ENCODE results near the gene UBE2E3.

UBE2E3 gene

DNA sequence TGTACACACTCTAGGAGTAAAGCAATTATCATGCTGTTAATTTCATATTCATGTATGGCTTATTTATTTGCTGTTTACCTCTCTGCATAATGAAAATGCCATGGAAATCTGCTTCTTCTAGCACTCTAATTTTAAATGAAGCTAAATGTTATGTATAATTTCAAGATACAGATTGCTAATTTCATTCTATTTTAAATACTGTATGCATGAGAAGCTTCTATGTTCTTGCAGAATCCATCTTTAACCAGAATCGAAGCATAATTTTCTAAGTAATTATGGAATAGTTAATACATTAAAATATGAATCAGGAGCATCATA lies 127.2 kb downstream of the UBE2E3 start:
- Histone ChIP-seq H3K4me1 (ENCODE audit: insufficient read depth, low read length) (peaks cover 35% of the 10 kb centered on the region), H3K9ac (ENCODE audit: low read depth, low read length) (no peak overlapping the region), H3K4me3 (ENCODE audit: low read depth in 1 of 2, low read length in 2 of 2) (no peak overlapping the region), H2AFZ (ENCODE audit: low read depth, low read length) (no peak overlapping the region), H3K9me3 (ENCODE audit: insufficient read depth, low read length, severe bottlenecking) (no peaks in the 10 kb centered on the region), H3K27me3 (ENCODE audit: insufficient read depth, low read length, poor library complexity) (no peaks in the 10 kb centered on the region), H3K27ac (ENCODE audit: low read length) (no peak overlapping the region), H3K36me3 (ENCODE audit: insufficient read depth, low read length) (no peaks in the 10 kb centered on the region), H4K20me1 (ENCODE audit: insufficient read depth, low read length) (no peaks in the 10 kb centered on the region), H3K79me2 (ENCODE audit: insufficient read depth, low read length) (no peaks in the 10 kb centered on the region), H3K4me2 (ENCODE audit: insufficient read depth, low read length) (no peak overlapping the region)
- no peak for DNase-seq
- TF ChIP-seq, protein P1, sequence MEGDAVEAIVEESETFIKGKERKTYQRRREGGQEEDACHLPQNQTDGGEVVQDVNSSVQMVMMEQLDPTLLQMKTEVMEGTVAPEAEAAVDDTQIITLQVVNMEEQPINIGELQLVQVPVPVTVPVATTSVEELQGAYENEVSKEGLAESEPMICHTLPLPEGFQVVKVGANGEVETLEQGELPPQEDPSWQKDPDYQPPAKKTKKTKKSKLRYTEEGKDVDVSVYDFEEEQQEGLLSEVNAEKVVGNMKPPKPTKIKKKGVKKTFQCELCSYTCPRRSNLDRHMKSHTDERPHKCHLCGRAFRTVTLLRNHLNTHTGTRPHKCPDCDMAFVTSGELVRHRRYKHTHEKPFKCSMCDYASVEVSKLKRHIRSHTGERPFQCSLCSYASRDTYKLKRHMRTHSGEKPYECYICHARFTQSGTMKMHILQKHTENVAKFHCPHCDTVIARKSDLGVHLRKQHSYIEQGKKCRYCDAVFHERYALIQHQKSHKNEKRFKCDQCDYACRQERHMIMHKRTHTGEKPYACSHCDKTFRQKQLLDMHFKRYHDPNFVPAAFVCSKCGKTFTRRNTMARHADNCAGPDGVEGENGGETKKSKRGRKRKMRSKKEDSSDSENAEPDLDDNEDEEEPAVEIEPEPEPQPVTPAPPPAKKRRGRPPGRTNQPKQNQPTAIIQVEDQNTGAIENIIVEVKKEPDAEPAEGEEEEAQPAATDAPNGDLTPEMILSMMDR (IDR thresholded peaks at IDR 0.05; ENCODE audit: borderline replicate concordance, extremely low read depth, low read length, poor library complexity, severe bottlenecking): no peak
- no peak for TF ChIP-seq EZH2 (IDR thresholded peaks at IDR 0.05; ENCODE audit: borderline replicate concordance, low read depth, low read length, severe bottlenecking)
- no peak for ATAC-seq (ENCODE audit: insufficient read depth, low read depth)

DNA sequence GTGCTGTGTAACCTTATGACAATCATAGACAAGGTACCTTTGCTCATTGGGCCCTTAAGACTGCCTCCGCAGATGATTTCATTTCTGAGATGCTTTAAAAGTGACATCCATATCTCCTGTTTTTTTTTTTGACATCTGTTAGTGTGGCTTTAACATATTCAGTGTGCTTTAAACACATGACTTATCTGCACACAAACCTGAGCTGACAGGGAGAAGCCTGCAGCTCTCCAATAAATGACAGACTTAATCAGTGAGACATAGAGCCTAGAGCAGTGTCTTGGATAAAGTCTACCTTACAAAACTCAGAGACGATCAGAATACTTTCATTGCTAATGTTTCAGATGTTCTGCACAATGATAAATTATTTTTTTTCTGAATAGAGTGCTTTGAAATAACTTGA lies 130.7 kb downstream of the UBE2E3 start:
- no peaks in the 10 kb centered on the region for H3K79me2 ChIP-seq (ENCODE audit: insufficient read depth, low read length)
- no peaks in the 10 kb centered on the region for H3K27me3 ChIP-seq (ENCODE audit: insufficient read depth, low read length, poor library complexity)
- no peak for TF ChIP-seq EZH2 (IDR thresholded peaks at IDR 0.05; ENCODE audit: borderline replicate concordance, low read depth, low read length, severe bottlenecking)
- TF ChIP-seq, protein P1 (IDR thresholded peaks at IDR 0.05; ENCODE audit: borderline replicate concordance, extremely low read depth, low read length, poor library complexity, severe bottlenecking): no peak
- no peak overlapping the region for H3K4me2 ChIP-seq (ENCODE audit: insufficient read depth, low read length)
- H3K27ac ChIP-seq (ENCODE audit: low read length): no peak overlapping the region
- H3K4me3 ChIP-seq (ENCODE audit: low read depth in 1 of 2, low read length in 2 of 2): no peak overlapping the region
- H3K9ac ChIP-seq (ENCODE audit: low read depth, low read length): no peak overlapping the region
- no peak overlapping the region for H2AFZ ChIP-seq (ENCODE audit: low read depth, low read length)
- DNase-seq: no peak
- H3K9me3 ChIP-seq (ENCODE audit: insufficient read depth, low read length, severe bottlenecking): no peaks in the 10 kb centered on the region
- no peak for ATAC-seq (ENCODE audit: insufficient read depth, low read depth)
- no peaks in the 10 kb centered on the region for H4K20me1 ChIP-seq (ENCODE audit: insufficient read depth, low read length)
- peaks cover 16% of the 10 kb centered on the region for H3K4me1 ChIP-seq (ENCODE audit: insufficient read depth, low read length)
- no peaks in the 10 kb centered on the region for H3K36me3 ChIP-seq (ENCODE audit: insufficient read depth, low read length)

DNA sequence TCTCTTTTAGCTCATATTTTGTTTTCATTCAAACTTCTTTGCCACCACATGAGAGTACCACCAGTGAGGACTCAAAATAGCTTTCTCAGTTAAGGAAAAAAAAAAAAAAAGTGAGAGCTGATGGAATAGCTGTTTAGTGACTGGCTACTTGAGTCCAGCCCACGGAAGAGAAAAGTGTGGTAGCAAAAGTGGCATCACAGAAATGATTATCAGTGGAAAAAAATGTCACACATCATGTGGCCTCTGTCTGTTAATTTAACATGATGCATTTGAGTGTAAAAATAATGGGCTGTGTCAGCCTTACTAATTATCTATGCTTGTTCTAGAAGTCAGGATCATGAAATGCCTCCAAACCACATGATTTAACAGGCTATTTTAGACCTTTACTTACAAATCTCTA lies 132.5 kb downstream of the UBE2E3 start:
- Histone ChIP-seq H2AFZ (ENCODE audit: low read depth, low read length) (no peak overlapping the region), H3K4me2 (ENCODE audit: insufficient read depth, low read length) (no peak overlapping the region), H3K27me3 (ENCODE audit: insufficient read depth, low read length, poor library complexity) (no peaks in the 10 kb centered on the region), H3K4me3 (ENCODE audit: low read depth in 1 of 2, low read length in 2 of 2) (no peak overlapping the region), H3K4me1 (ENCODE audit: insufficient read depth, low read length) (no peaks in the 10 kb centered on the region), H3K9ac (ENCODE audit: low read depth, low read length) (no peak overlapping the region), H3K79me2 (ENCODE audit: insufficient read depth, low read length) (no peaks in the 10 kb centered on the region), H3K27ac (ENCODE audit: low read length) (no peak overlapping the region), H3K36me3 (ENCODE audit: insufficient read depth, low read length) (no peaks in the 10 kb centered on the region), H3K9me3 (ENCODE audit: insufficient read depth, low read length, severe bottlenecking) (no peaks in the 10 kb centered on the region), H4K20me1 (ENCODE audit: insufficient read depth, low read length) (no peaks in the 10 kb centered on the region)
- no peak for ATAC-seq (ENCODE audit: insufficient read depth, low read depth)
- no peak for DNase-seq
- no peak for TF ChIP-seq EZH2 (IDR thresholded peaks at IDR 0.05; ENCODE audit: borderline replicate concordance, low read depth, low read length, severe bottlenecking)
- TF ChIP-seq, protein P1 (IDR thresholded peaks at IDR 0.05; ENCODE audit: borderline replicate concordance, extremely low read depth, low read length, poor library complexity, severe bottlenecking): no peak
